ENCODE data around the gene DNMT3B.

DNA sequence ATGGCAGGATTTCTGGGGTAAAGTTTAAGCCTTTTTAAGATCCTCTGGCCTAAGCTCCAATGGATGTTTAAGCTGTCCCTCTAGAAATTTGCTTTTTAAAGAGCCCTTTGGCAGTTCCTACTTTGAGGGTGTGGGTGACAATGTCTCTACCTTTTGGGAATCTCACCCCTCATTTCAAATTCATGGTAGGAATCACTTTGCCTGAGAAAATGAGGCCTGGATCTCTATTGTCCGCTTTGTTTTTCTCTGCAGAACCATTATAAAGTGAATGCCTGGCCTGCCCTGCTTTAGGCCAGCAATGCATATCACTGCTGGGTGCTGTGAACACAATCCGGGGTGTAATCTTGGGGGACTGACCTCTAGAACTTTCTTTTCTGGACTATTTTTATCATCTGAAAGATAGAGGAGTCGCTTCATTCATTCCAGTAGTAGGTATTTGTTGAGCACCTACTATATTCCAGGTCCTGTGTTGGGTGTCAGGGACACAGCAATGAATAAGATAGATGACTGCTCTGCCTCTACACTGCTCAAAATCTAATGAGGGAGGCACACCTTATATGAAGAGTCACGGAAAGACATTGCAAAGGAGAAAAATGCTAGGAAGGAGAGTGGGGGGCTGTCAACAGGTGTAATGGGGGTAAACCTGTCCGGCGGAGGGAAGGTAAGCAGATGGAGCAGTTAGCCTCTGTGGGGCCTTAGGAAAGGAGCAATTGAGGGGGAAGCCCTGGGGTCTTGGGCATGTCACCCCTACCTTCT is 10.3 kb upstream of the DNMT3B start:
- TF ChIP-seq, protein P1, sequence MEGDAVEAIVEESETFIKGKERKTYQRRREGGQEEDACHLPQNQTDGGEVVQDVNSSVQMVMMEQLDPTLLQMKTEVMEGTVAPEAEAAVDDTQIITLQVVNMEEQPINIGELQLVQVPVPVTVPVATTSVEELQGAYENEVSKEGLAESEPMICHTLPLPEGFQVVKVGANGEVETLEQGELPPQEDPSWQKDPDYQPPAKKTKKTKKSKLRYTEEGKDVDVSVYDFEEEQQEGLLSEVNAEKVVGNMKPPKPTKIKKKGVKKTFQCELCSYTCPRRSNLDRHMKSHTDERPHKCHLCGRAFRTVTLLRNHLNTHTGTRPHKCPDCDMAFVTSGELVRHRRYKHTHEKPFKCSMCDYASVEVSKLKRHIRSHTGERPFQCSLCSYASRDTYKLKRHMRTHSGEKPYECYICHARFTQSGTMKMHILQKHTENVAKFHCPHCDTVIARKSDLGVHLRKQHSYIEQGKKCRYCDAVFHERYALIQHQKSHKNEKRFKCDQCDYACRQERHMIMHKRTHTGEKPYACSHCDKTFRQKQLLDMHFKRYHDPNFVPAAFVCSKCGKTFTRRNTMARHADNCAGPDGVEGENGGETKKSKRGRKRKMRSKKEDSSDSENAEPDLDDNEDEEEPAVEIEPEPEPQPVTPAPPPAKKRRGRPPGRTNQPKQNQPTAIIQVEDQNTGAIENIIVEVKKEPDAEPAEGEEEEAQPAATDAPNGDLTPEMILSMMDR (conservative IDR thresholded peaks at IDR 0.05; ENCODE audit: low read depth in 2 of 2): no peak
- no peak for TF ChIP-seq EZH2phosphoT487 (IDR thresholded peaks at IDR 0.05; ENCODE audit: unreplicated experiment)
- peak; percentile 69 for TF ChIP-seq POLR2AphosphoS5 (IDR thresholded peaks at IDR 0.05; ENCODE audit: low read depth)
- TF ChIP-seq, protein P2, sequence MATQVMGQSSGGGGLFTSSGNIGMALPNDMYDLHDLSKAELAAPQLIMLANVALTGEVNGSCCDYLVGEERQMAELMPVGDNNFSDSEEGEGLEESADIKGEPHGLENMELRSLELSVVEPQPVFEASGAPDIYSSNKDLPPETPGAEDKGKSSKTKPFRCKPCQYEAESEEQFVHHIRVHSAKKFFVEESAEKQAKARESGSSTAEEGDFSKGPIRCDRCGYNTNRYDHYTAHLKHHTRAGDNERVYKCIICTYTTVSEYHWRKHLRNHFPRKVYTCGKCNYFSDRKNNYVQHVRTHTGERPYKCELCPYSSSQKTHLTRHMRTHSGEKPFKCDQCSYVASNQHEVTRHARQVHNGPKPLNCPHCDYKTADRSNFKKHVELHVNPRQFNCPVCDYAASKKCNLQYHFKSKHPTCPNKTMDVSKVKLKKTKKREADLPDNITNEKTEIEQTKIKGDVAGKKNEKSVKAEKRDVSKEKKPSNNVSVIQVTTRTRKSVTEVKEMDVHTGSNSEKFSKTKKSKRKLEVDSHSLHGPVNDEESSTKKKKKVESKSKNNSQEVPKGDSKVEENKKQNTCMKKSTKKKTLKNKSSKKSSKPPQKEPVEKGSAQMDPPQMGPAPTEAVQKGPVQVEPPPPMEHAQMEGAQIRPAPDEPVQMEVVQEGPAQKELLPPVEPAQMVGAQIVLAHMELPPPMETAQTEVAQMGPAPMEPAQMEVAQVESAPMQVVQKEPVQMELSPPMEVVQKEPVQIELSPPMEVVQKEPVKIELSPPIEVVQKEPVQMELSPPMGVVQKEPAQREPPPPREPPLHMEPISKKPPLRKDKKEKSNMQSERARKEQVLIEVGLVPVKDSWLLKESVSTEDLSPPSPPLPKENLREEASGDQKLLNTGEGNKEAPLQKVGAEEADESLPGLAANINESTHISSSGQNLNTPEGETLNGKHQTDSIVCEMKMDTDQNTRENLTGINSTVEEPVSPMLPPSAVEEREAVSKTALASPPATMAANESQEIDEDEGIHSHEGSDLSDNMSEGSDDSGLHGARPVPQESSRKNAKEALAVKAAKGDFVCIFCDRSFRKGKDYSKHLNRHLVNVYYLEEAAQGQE (IDR thresholded peaks at IDR 0.05; ENCODE audit: unreplicated experiment): no peak

Data from GM23338 (cell line).